Activated CD4-positive, alpha-beta T cell treated with anti-CD3 and anti-CD28 coated beads for 24 hours (primary cell): ENCODE measurements around the gene TCF19.
A peak's percentile ranks its signal among the peaks of the same experiment; 100 is the strongest.

Experiments
- DNase-seq, 2 donors: peaks; one replicate each; pipeline ENCODE4 v3.0.0-alpha.2; 2020; ENCODE audit warnings: low read depth in 2 of 2

The TCF19 gene

GRCh38 chr6:31126396-31127175 lies 31.8 kb upstream of the TCF19 start:
- no peak for DNase-seq

- DNase-seq = peak; percentile 50 to 70
Measured at GRCh38 chr6:31128093-31128676, 30.2 kb upstream of the TCF19 start.

GRCh38 chr6:31129130-31129529 lies 29.3 kb upstream of the TCF19 start:
- no peak for DNase-seq

GRCh38 chr6:31130751-31131150 lies 27.6 kb upstream of the TCF19 start:
- no peak for DNase-seq

- no peak for DNase-seq
Measured at GRCh38 chr6:31131595-31131994, 26.8 kb upstream of the TCF19 start.

- DNase-seq = no peak
Measured at GRCh38 chr6:31132806-31133205, 25.6 kb upstream of the TCF19 start.

GRCh38 chr6:31135710-31136109 lies 22.7 kb upstream of the TCF19 start:
- no peak for DNase-seq

- no peak for DNase-seq
Measured at GRCh38 chr6:31138982-31139381, 19.4 kb upstream of the TCF19 start, which contains the start of gene PSORS1C2. PSORS1C2 (minus strand) TSS chr6:31139066; CDS start chr6:31139026, 40 bp downstream.

- DNase-seq = no peak
Measured at GRCh38 chr6:31139599-31139998, 18.8 kb upstream of the TCF19 start.

GRCh38 chr6:31140643-31141042 lies 17.7 kb upstream of the TCF19 start:
- DNase-seq = no peak

- DNase-seq = no peak
Measured at GRCh38 chr6:31142361-31142761, 16.0 kb upstream of the TCF19 start.

GRCh38 chr6:31143148-31143547 lies 15.2 kb upstream of the TCF19 start:
- no peak for DNase-seq

- DNase-seq = no peak
Measured at GRCh38 chr6:31144296-31144969, 14.0 kb upstream of the TCF19 start.

GRCh38 chr6:31144970-31145340 lies 13.4 kb upstream of the TCF19 start:
- DNase-seq = no peak

GRCh38 chr6:31145386-31145785 lies 13.0 kb upstream of the TCF19 start:
- DNase-seq = no peak

GRCh38 chr6:31149827-31150447 lies 8.5 kb upstream of the TCF19 start:
- DNase-seq = no peak

GRCh38 chr6:31152781-31153180 lies 5.6 kb upstream of the TCF19 start:
- DNase-seq = no peak

GRCh38 chr6:31154436-31154835 lies 4.0 kb upstream of the TCF19 start:
- no peak for DNase-seq

GRCh38 chr6:31156641-31157040 lies 1.7 kb upstream of the TCF19 start:
- DNase-seq = no peak

- no peak for DNase-seq
Measured at GRCh38 chr6:31157513-31158139, 763 bp upstream of the TCF19 start, which contains the start of gene CCHCR1. CCHCR1 (minus strand) TSS chr6:31157802; CDS start chr6:31157600, 202 bp downstream.

- peak; percentile 2 to 6 for DNase-seq
Measured at GRCh38 chr6:31158863-31159855, 770 bp downstream of the TCF19 start.
